ENCODE data around the gene DYRK3. TPM values are rescaled to one million over a fixed set of nuclear protein-coding genes. Genes with fewer than 3 reads are reported as not detected.

Gene DYRK3
- total and polyA plus RNA-seq, 9 of the 15 experiments (the other 6 are each of a cell fraction or from before 2014, with no cell fraction given) = 4.5 to 33.7 (median 25.7) TPM

DNA sequence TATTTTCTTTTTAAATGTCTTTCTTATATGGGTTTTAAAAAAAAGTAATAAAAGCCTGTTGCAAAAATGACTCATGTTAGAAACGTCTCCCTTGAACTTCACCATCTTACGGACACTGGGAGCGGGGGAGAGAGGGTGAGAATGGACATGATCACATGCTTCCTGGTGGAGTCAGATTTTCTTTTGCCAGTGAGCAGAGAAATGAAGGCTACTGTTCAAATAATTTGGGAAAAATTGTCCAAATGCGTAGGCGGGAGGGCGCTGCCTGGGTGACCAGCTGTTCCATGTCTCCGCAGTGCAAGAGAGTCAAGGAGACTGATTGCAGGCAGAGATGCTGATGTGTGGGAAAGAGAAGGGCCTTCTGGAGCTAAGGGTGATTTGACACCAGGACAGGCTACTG, 46.1 kb upstream of the DYRK3 start:
- no peak for DNase-seq (ENCODE audit: extremely low read depth in 1 of 4, low spot score in 3 of 4)
- Histone ChIP-seq H3K9ac (ENCODE audit: insufficient read depth in 1 of 2, low read depth in 2 of 2, low read length in 2 of 2) (no peak overlapping the region), H3K27me3 (ENCODE audit: control insufficient read depth in 2 of 2, insufficient read depth in 2 of 2, low read length in 2 of 2) (no peaks in the 10 kb centered on the region), H3K36me3 (ENCODE audit: control insufficient read depth, insufficient read depth, low read length) (peaks cover 97% of the 10 kb centered on the region), H3K4me2 (ENCODE audit: insufficient read depth, low read length) (no peak overlapping the region), H3K27ac (ENCODE audit: extremely low read depth, low read depth, low read length) (no peak overlapping the region), H3K9me3 (replicated peaks; ENCODE audit: control insufficient read depth, insufficient read depth, low read depth, low read length) (no peaks in the 10 kb centered on the region), H4K20me1 (replicated peaks; ENCODE audit: control insufficient read depth, insufficient read depth, low read length) (0 out of 2 replicates have a peak, but pooled peaks cover 3% of the 10 kb centered on the region), H2AFZ (ENCODE audit: low read depth, low read length) (no peak overlapping the region), H3K4me3 (no peak overlapping the region), H3K79me2 (ENCODE audit: control insufficient read depth, insufficient read depth, low read length) (no peaks in the 10 kb centered on the region), H3K4me1 (replicated peaks in 1 of 2; ENCODE audit: control insufficient read depth in 2 of 2, insufficient read depth in 2 of 2, low read length in 2 of 2) (peaks cover 0 to 14% of the 10 kb centered on the region in 2 experiments; a peak in 3 of 5 replicates), H3K9me1 (ENCODE audit: control insufficient read depth, insufficient read depth, low read length) (no peaks in the 10 kb centered on the region)
- intact Hi-C loops (cut with micrococcal nuclease) (no loop called here), in situ Hi-C loops (cut with MboI) (loop anchor here (25.0 kb wide), 1 partner anchor 427 kb away; no protein-coding TSS in a partner anchor)
- no peak for ATAC-seq
- CTCF ChIA-PET (ENCODE audit: low intra/inter-chr PET ratio) = interaction anchor here (1.2 kb wide), 1 partner anchor 99 kb away, joined by 4 read pairs; no protein-coding TSS in a partner anchor
- no TSS peak for BruUV-seq (replicated peaks)
- TF ChIP-seq ZBTB33 (CRISPR knock-in tag; IDR thresholded peaks at IDR 0.05) (peak; percentile 80), ZBTB12 (CRISPR knock-in tag; IDR thresholded peaks at IDR 0.05) (no peak)
- WGBS (ENCODE audit: insufficient coverage, low coverage, missing lambda C conversion rate) = 83% methylated on average over 7 of the region's 7 CpGs
- POLR2A ChIA-PET = interaction anchor here (1.1 kb wide), 1 partner anchor 102 kb away, joined by 3 read pairs; no protein-coding TSS in a partner anchor
- peak; percentile 6 for FAIRE-seq
